ENCODE data around the gene DNAJC21.
"Not testable (repeated sequence)": the region's sequence is repeated elsewhere in the genome, so short reads cannot be mapped to it uniquely, and the experiment has no call there.

The DNAJC21 gene

GRCh38 chr5:34944460-34945047 lies 15.2 kb downstream of the DNAJC21 start:
- Histone ChIP-seq H3K27me3 (ENCODE audit: control insufficient read depth in 1 of 2, insufficient read depth in 2 of 2, low read length in 2 of 2) (no peaks in the 10 kb centered on the region), H3K36me3 (ENCODE audit: insufficient read depth, low read length) (peaks cover 32% of the 10 kb centered on the region), H3K9me3 (ENCODE audit: low read length) (no peaks in the 10 kb centered on the region), H3K4me1 (ENCODE audit: insufficient read depth, low read length) (no peaks in the 10 kb centered on the region), H3K4me3 (ENCODE audit: low read depth in 1 of 2, low read length in 2 of 2) (no peak overlapping the region), H3K27ac (ENCODE audit: low read depth, low read length) (no peak overlapping the region), H3K9ac (ENCODE audit: low read length) (no peak overlapping the region)

- H3K4me3 ChIP-seq (ENCODE audit: low read depth in 1 of 2, low read length in 2 of 2): no peak overlapping the region
- no peaks in the 10 kb centered on the region for H3K4me1 ChIP-seq (ENCODE audit: insufficient read depth, low read length)
- peaks cover 7% of the 10 kb centered on the region for H3K36me3 ChIP-seq (ENCODE audit: insufficient read depth, low read length)
- no peak overlapping the region for H3K27ac ChIP-seq (ENCODE audit: low read depth, low read length)
- no peaks in the 10 kb centered on the region for H3K27me3 ChIP-seq (ENCODE audit: control insufficient read depth in 1 of 2, insufficient read depth in 2 of 2, low read length in 2 of 2)
- no peaks in the 10 kb centered on the region for H3K9me3 ChIP-seq (ENCODE audit: low read length)
- no peak overlapping the region for H3K9ac ChIP-seq (ENCODE audit: low read length)
Observed at GRCh38 chr5:34957321-34957720, 28.0 kb downstream of the DNAJC21 start.

- Histone ChIP-seq H3K9ac (ENCODE audit: low read length) (no peak overlapping the region), H3K9me3 (ENCODE audit: low read length) (no peaks in the 10 kb centered on the region), H3K36me3 (ENCODE audit: insufficient read depth, low read length) (peaks cover 7% of the 10 kb centered on the region), H3K27ac (ENCODE audit: low read depth, low read length) (no peak overlapping the region), H3K4me3 (ENCODE audit: low read depth in 1 of 2, low read length in 2 of 2) (no peak overlapping the region), H3K27me3 (ENCODE audit: control insufficient read depth in 1 of 2, insufficient read depth in 2 of 2, low read length in 2 of 2) (no peaks in the 10 kb centered on the region), H3K4me1 (ENCODE audit: insufficient read depth, low read length) (no peaks in the 10 kb centered on the region)
Observed at GRCh38 chr5:34957857-34958690, 28.7 kb downstream of the DNAJC21 start.

GRCh38 chr5:34959323-34959722 lies 30.0 kb downstream of the DNAJC21 start:
- Histone ChIP-seq H3K36me3 (ENCODE audit: insufficient read depth, low read length) (peaks cover 5% of the 10 kb centered on the region), H3K9me3 (ENCODE audit: low read length) (no peaks in the 10 kb centered on the region), H3K4me1 (ENCODE audit: insufficient read depth, low read length) (no peaks in the 10 kb centered on the region), H3K4me3 (ENCODE audit: low read depth in 1 of 2, low read length in 2 of 2) (no peak overlapping the region), H3K27ac (ENCODE audit: low read depth, low read length) (no peak overlapping the region), H3K27me3 (ENCODE audit: control insufficient read depth in 1 of 2, insufficient read depth in 2 of 2, low read length in 2 of 2) (no peaks in the 10 kb centered on the region), H3K9ac (ENCODE audit: low read length) (no peak overlapping the region)

GRCh38 chr5:34967540-34967939 lies 38.2 kb downstream of the DNAJC21 start:
- no peaks in the 10 kb centered on the region for H3K36me3 ChIP-seq (ENCODE audit: insufficient read depth, low read length)
- H3K9ac ChIP-seq (ENCODE audit: low read length): no peak overlapping the region
- no peaks in the 10 kb centered on the region for H3K27me3 ChIP-seq (ENCODE audit: control insufficient read depth in 1 of 2, insufficient read depth in 2 of 2, low read length in 2 of 2)
- no peaks in the 10 kb centered on the region for H3K9me3 ChIP-seq (ENCODE audit: low read length)
- no peak overlapping the region for H3K4me3 ChIP-seq (ENCODE audit: low read depth in 1 of 2, low read length in 2 of 2)
- H3K4me1 ChIP-seq (ENCODE audit: insufficient read depth, low read length): no peaks in the 10 kb centered on the region
- H3K27ac ChIP-seq (ENCODE audit: low read depth, low read length): no peak overlapping the region

- Histone ChIP-seq H3K9ac (ENCODE audit: low read length) (no peak overlapping the region), H3K27me3 (ENCODE audit: control insufficient read depth in 1 of 2, insufficient read depth in 2 of 2, low read length in 2 of 2) (no peaks in the 10 kb centered on the region), H3K4me3 (ENCODE audit: low read depth in 1 of 2, low read length in 2 of 2) (no peak overlapping the region), H3K4me1 (ENCODE audit: insufficient read depth, low read length) (no peaks in the 10 kb centered on the region), H3K9me3 (ENCODE audit: low read length) (no peaks in the 10 kb centered on the region), H3K36me3 (ENCODE audit: insufficient read depth, low read length) (no peaks in the 10 kb centered on the region), H3K27ac (ENCODE audit: low read depth, low read length) (no peak overlapping the region)
Observed at GRCh38 chr5:34968258-34968657, 38.9 kb downstream of the DNAJC21 start.

GRCh38 chr5:34970552-34970951 lies 41.2 kb downstream of the DNAJC21 start:
- Histone ChIP-seq H3K36me3 (ENCODE audit: insufficient read depth, low read length) (no peaks in the 10 kb centered on the region), H3K9ac (ENCODE audit: low read length) (no peak overlapping the region), H3K4me3 (ENCODE audit: low read depth in 1 of 2, low read length in 2 of 2) (no peak overlapping the region), H3K9me3 (ENCODE audit: low read length) (no peaks in the 10 kb centered on the region), H3K27me3 (ENCODE audit: control insufficient read depth in 1 of 2, insufficient read depth in 2 of 2, low read length in 2 of 2) (no peaks in the 10 kb centered on the region), H3K4me1 (ENCODE audit: insufficient read depth, low read length) (no peaks in the 10 kb centered on the region), H3K27ac (ENCODE audit: low read depth, low read length) (no peak overlapping the region)

- not testable (repeated sequence) for H3K36me3 ChIP-seq (ENCODE audit: insufficient read depth, low read length); H3K9me3 ChIP-seq (ENCODE audit: low read length); H3K4me1 ChIP-seq (ENCODE audit: insufficient read depth, low read length); H3K4me3 ChIP-seq (ENCODE audit: low read depth in 1 of 2, low read length in 2 of 2); H3K27ac ChIP-seq (ENCODE audit: low read depth, low read length); H3K27me3 ChIP-seq (ENCODE audit: control insufficient read depth in 1 of 2, insufficient read depth in 2 of 2, low read length in 2 of 2); H3K9ac ChIP-seq (ENCODE audit: low read length)
Observed at GRCh38 chr5:34971655-34972054, 42.3 kb downstream of the DNAJC21 start.

GRCh38 chr5:34976347-34976746 lies 47.0 kb downstream of the DNAJC21 start:
- H3K4me3 ChIP-seq (ENCODE audit: low read depth in 1 of 2, low read length in 2 of 2): no peak overlapping the region
- H3K4me1 ChIP-seq (ENCODE audit: insufficient read depth, low read length): no peaks in the 10 kb centered on the region
- H3K27ac ChIP-seq (ENCODE audit: low read depth, low read length): no peak overlapping the region
- no peaks in the 10 kb centered on the region for H3K9me3 ChIP-seq (ENCODE audit: low read length)
- no peaks in the 10 kb centered on the region for H3K36me3 ChIP-seq (ENCODE audit: insufficient read depth, low read length)
- H3K27me3 ChIP-seq (ENCODE audit: control insufficient read depth in 1 of 2, insufficient read depth in 2 of 2, low read length in 2 of 2): no peaks in the 10 kb centered on the region
- no peak overlapping the region for H3K9ac ChIP-seq (ENCODE audit: low read length)

GRCh38 chr5:34977934-34978613 lies 48.7 kb downstream of the DNAJC21 start:
- H3K9me3 ChIP-seq (ENCODE audit: low read length): no peaks in the 10 kb centered on the region
- no peak overlapping the region for H3K9ac ChIP-seq (ENCODE audit: low read length)
- H3K27ac ChIP-seq (ENCODE audit: low read depth, low read length): no peak overlapping the region
- no peaks in the 10 kb centered on the region for H3K36me3 ChIP-seq (ENCODE audit: insufficient read depth, low read length)
- no peaks in the 10 kb centered on the region for H3K27me3 ChIP-seq (ENCODE audit: control insufficient read depth in 1 of 2, insufficient read depth in 2 of 2, low read length in 2 of 2)
- H3K4me1 ChIP-seq (ENCODE audit: insufficient read depth, low read length): no peaks in the 10 kb centered on the region
- no peak overlapping the region for H3K4me3 ChIP-seq (ENCODE audit: low read depth in 1 of 2, low read length in 2 of 2)

- Histone ChIP-seq H3K9ac (ENCODE audit: low read length) (no peak overlapping the region), H3K9me3 (ENCODE audit: low read length) (no peaks in the 10 kb centered on the region), H3K4me1 (ENCODE audit: insufficient read depth, low read length) (no peaks in the 10 kb centered on the region), H3K27ac (ENCODE audit: low read depth, low read length) (no peak overlapping the region), H3K4me3 (ENCODE audit: low read depth in 1 of 2, low read length in 2 of 2) (no peak overlapping the region), H3K36me3 (ENCODE audit: insufficient read depth, low read length) (no peaks in the 10 kb centered on the region), H3K27me3 (ENCODE audit: control insufficient read depth in 1 of 2, insufficient read depth in 2 of 2, low read length in 2 of 2) (no peaks in the 10 kb centered on the region)
Observed at GRCh38 chr5:34978681-34979080, 49.3 kb downstream of the DNAJC21 start.

Measured in muscle layer of colon (tissue), 2 donors.